ENCODE data around the gene NUP210L. TPM values are rescaled to one million over a fixed set of nuclear protein-coding genes. Genes with fewer than 3 reads are reported as not detected.
"Not testable (repeated sequence)": the region's sequence is repeated elsewhere in the genome, so short reads cannot be mapped to it uniquely, and the experiment has no call there.

The NUP210L gene
- total and polyA plus RNA-seq, 2 of the 13 experiments (the other 11 are each of a cell fraction or from before 2014, with no cell fraction given): not detected

- in situ Hi-C loops (cut with HindIII; ENCODE audit: extremely low pct_ligation_motif_present, low pct_unique_long_range_greater_than_20kb): no loop called here
- Histone ChIP-seq H3K4me1 (ENCODE audit: insufficient read depth, low read length) (no peaks in the 10 kb centered on the region), H3K27ac (ENCODE audit: extremely low read length, insufficient read depth, low read length) (no peak overlapping the region), H2AFZ (ENCODE audit: low read length) (no peak overlapping the region), H3K27me3 (ENCODE audit: control insufficient read depth in 1 of 2, insufficient read depth in 2 of 2, low read length in 2 of 2) (no peaks in the 10 kb centered on the region; a peak in 1 of 5 replicates), H3K36me3 (replicated peaks in 1 of 2; ENCODE audit: control insufficient read depth in 1 of 2, insufficient read depth in 2 of 2, low read length in 2 of 2) (no peaks in the 10 kb centered on the region), H3K79me2 (ENCODE audit: insufficient read depth, low read length) (no peaks in the 10 kb centered on the region), H4K20me1 (ENCODE audit: insufficient read depth, low read length) (no peaks in the 10 kb centered on the region), H3K9ac (ENCODE audit: insufficient read depth, low read depth, low read length) (no peak overlapping the region), H3K4me3 (replicated peaks in 1 of 3; ENCODE audit: insufficient read depth in 1 of 3, low read depth in 2 of 3, low read length in 3 of 3) (no peak overlapping the region), H3K9me3 (ENCODE audit: low read length) (no peaks in the 10 kb centered on the region), H3K4me2 (ENCODE audit: low read depth, low read length) (no peak overlapping the region)
- ChIA-PET CTCF (ENCODE audit: low intra/inter-chr PET ratio, low total read pairs) (no interaction called here), POLR2A (interaction anchor here (1.3 kb wide), 1 partner anchor 114 kb away, joined by 3 read pairs; the partner anchor contains the start of gene RPS27)
- ATAC-seq (peak; percentile 85), FAIRE-seq (no peak), DNase-seq (ENCODE audit: low spot score) (no peak)
- intact Hi-C loops (cut with micrococcal nuclease; ENCODE audit: unreplicated experiment): no loop called here
- no TSS peak for BruUV-seq (replicated peaks)
- 36% methylated on average over 1 of the region's 3 CpGs for WGBS (ENCODE audit: low lambda C conversion rate)
- no peak for TF ChIP-seq ZNF30 (CRISPR knock-in tag; IDR thresholded peaks at IDR 0.05)
- peak; percentile 34; the same call in 1 of the 2 replicates for TF ChIP-seq CTCF (CRISPR knock-in tag; IDR thresholded peaks at IDR 0.05)
These were observed 50.3 kb downstream of the NUP210L start for GRCh38 chr1:154104433-154105082.

DNA sequence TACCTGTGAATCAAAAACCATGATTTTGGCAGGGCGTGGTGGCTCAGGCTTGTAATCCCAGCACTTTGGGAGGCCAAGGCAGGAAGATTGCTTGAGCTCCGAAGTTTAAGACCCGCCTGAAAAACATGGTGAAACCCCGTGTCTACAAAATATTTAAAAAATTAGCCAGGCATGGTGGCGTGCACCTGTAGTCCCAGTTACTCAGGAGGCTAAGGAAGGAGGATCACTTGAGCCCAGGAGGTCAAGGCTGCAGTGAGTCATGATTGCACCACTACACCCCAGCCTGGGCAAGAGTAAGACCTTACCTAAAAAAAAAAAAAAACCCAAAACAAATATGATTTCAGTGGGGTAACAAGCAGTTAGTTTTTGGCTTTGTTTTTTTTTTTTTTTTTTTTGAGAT is 54.7 kb downstream of the NUP210L start:
- H3K4me3 ChIP-seq (replicated peaks in 1 of 3; ENCODE audit: insufficient read depth in 1 of 3, low read depth in 2 of 3, low read length in 3 of 3); in situ Hi-C loops (cut with HindIII; ENCODE audit: extremely low pct_ligation_motif_present, low pct_unique_long_range_greater_than_20kb); H3K9ac ChIP-seq (ENCODE audit: insufficient read depth, low read depth, low read length); H3K4me1 ChIP-seq (ENCODE audit: insufficient read depth, low read length); H3K36me3 ChIP-seq (replicated peaks in 1 of 2; ENCODE audit: control insufficient read depth in 1 of 2, insufficient read depth in 2 of 2, low read length in 2 of 2); ATAC-seq; H3K27me3 ChIP-seq (ENCODE audit: control insufficient read depth in 1 of 2, insufficient read depth in 2 of 2, low read length in 2 of 2); FAIRE-seq; H3K9me3 ChIP-seq (ENCODE audit: low read length); POLR2A ChIA-PET; H3K4me2 ChIP-seq (ENCODE audit: low read depth, low read length); H3K27ac ChIP-seq (ENCODE audit: extremely low read length, insufficient read depth, low read length); H3K79me2 ChIP-seq (ENCODE audit: insufficient read depth, low read length); intact Hi-C loops (cut with micrococcal nuclease; ENCODE audit: unreplicated experiment); CTCF ChIA-PET (ENCODE audit: low intra/inter-chr PET ratio, low total read pairs); DNase-seq (ENCODE audit: low spot score); H4K20me1 ChIP-seq (ENCODE audit: insufficient read depth, low read length); BruUV-seq (replicated peaks); H2AFZ ChIP-seq (ENCODE audit: low read length): not testable (repeated sequence)
- WGBS (ENCODE audit: low lambda C conversion rate): 33% methylated on average over 5 of the region's 5 CpGs

Measured in HepG2 (cell line).